Esophagus squamous epithelium (tissue), 5 donors: ENCODE data around the gene TRPV3. TPM values are rescaled to one million over a fixed set of nuclear protein-coding genes. Genes with fewer than 3 reads are reported as not detected.
A peak's percentile ranks its signal among the peaks of the same experiment; 100 is the strongest.

Source experiments
- DNase-seq: peaks from one replicate; lab custom pipeline; 2025; lab: John Stamatoyannopoulos, UW
- H3K27ac ChIP-seq, 4 donors: fragments of 200-600 bp; sonication (generic); one replicate each; pipeline ENCODE4 v1.5.1; 2016 to 2019; ENCODE audit warnings: mild to moderate bottlenecking in 1 of 4
- H3K27me3 ChIP-seq, 4 donors: fragments of 200-600 bp; sonication (generic); 1 replicate in 3 of 4; 2 replicates in 1 of 4; pipeline versions ENCODE4 v1.5.1 to v1.6.0; 2017 to 2021; ENCODE audit warnings: antibody characterized with exemption in 1 of 4
- H3K36me3 ChIP-seq, 3 donors: fragments of 200-600 bp; sonication (generic); one replicate each; pipeline ENCODE4 v1.5.1; 2016 to 2019
- H3K4me1 ChIP-seq, 3 donors: fragments of 200-600 bp; sonication (generic); one replicate each; pipeline ENCODE4 v1.5.1; 2017 to 2019
- H3K4me3 ChIP-seq, 4 donors: fragments of 200-600 bp; sonication (generic); 1 replicate in 3 of 4; 2 replicates in 1 of 4; pipeline ENCODE4 v1.5.1; 2016 to 2019; ENCODE audit warnings: mild to moderate bottlenecking in 2 of 4, moderate library complexity in 1 of 4
- H3K9me3 ChIP-seq, 3 donors: fragments of 200-600 bp; sonication (generic); one replicate each; pipeline ENCODE4 v1.5.1; 2016 to 2019
- CTCF ChIP-seq, 6 experiments: fragments of 450-650 bp in 4 of 6; fragments of 200-600 bp in 2 of 6; sonication (generic) in 2 of 6; IDR thresholded peaks; one replicate each; pipeline ENCODE4 v1.5.1; 2016 to 2019; ENCODE audit warnings: antibody characterized with exemption in 6 of 6, mild to moderate bottlenecking in 4 of 6, moderate library complexity in 4 of 6
- POLR2A ChIP-seq, 4 donors: fragments of 450-650 bp; IDR thresholded peaks; one replicate each; pipeline ENCODE4 v1.6.1; 2017; ENCODE audit warnings: antibody characterized with exemption in 4 of 4, mild to moderate bottlenecking in 4 of 4, moderate library complexity in 3 of 4
- WGBS, 2 donors: methylation state at CpG; one replicate each; pipeline ENCODE4 v1.1.5; 2018; 5-methylcytosine and 5-hydroxymethylcytosine counted together
- intact Hi-C: fragments of 100-400 bp; cut with DNase I; formaldehyde crosslinking; loops from one replicate; pipeline ENCODE4 v1.15.0; 2022
- total RNA-seq, 4 donors: library from RNA; depleted of rRNA; stranded (reverse); fragments of >200 nt; gene quantifications; one replicate each; pipeline ENCODE4 v1.1.0, GENCODE V29; 2016
- donor health status: DM: yes; HTN: yes; CAD: no.

The TRPV3 gene
- total RNA-seq, 4 donors from 2014 or later: 0.76 to 1.8 (median 0.99) TPM; not detected in 1

GRCh38 chr17:3536716-3537115 is 20.9 kb downstream of the TRPV3 start:
- Histone ChIP-seq H3K27ac (no peak overlapping the region), H3K9me3 (no peaks in the 10 kb centered on the region), H3K36me3 (no peaks in the 10 kb centered on the region), H3K4me3 (no peak overlapping the region), H3K27me3 (peaks cover 0 to 38% (median 0%) of the 10 kb centered on the region in 4 donors), H3K4me1 (peaks cover 0 to 16% (median 0%) of the 10 kb centered on the region in 3 donors)
- 66 to 75% methylated on average over 5 of the region's 5 CpGs for WGBS, 2 donors
- TF ChIP-seq POLR2A (IDR thresholded peaks at IDR 0.05): no peak
- no peak for TF ChIP-seq CTCF (IDR thresholded peaks at IDR 0.05)
- intact Hi-C loops: no loop called here
- DNase-seq: no peak

- Histone ChIP-seq H3K4me3 (peak overlapping the region; percentile 8 to 59 (median 30)), H3K36me3 (no peaks in the 10 kb centered on the region), H3K27me3 (peaks cover 0 to 46% (median 0%) of the 10 kb centered on the region in 4 donors), H3K4me1 (peaks cover 0 to 21% (median 0%) of the 10 kb centered on the region in 3 donors), H3K9me3 (no peaks in the 10 kb centered on the region), H3K27ac (peak overlapping the region in 3 of 4 donors; percentile 30 to 49 (median 42))
- TF ChIP-seq CTCF (IDR thresholded peaks at IDR 0.05) (peak; percentile 16 to 74 (median 58)), POLR2A (IDR thresholded peaks at IDR 0.05) (no peak)
- DNase-seq: no peak
- 1% methylated on average over 16 of the region's 44 CpGs; no CpG with 5 or more reads in 1 of the 2 donors for WGBS, 2 donors
- intact Hi-C loops: no loop called here
Measured at GRCh38 chr17:3535253-3535995, 22.2 kb downstream of the TRPV3 start.

GRCh38 chr17:3534881-3535252 is 22.7 kb downstream of the TRPV3 start:
- intact Hi-C loops: no loop called here
- peak overlapping the region in 1 of 4 donors; percentile 30 for H3K27ac ChIP-seq
- no peak for DNase-seq

GRCh38 chr17:3533752-3534151 is 23.9 kb downstream of the TRPV3 start:
- Histone ChIP-seq H3K36me3 (no peaks in the 10 kb centered on the region), H3K27me3 (peaks cover 0 to 46% (median 0%) of the 10 kb centered on the region in 4 donors), H3K27ac (no peak overlapping the region), H3K4me3 (no peak overlapping the region), H3K9me3 (no peaks in the 10 kb centered on the region), H3K4me1 (peaks cover 0 to 35% (median 0%) of the 10 kb centered on the region in 3 donors)
- 82 to 85% methylated on average over 3 to 5 of the region's 5 CpGs for WGBS, 2 donors
- no peak for DNase-seq
- no peak for TF ChIP-seq POLR2A (IDR thresholded peaks at IDR 0.05)
- no peak for TF ChIP-seq CTCF (IDR thresholded peaks at IDR 0.05)
- intact Hi-C loops: no loop called here

More at GRCh38 chr17:3534881-3535252, 22.7 kb downstream of the TRPV3 start:
- peaks cover 0 to 27% (median 0%) of the 10 kb centered on the region in 3 donors for H3K4me1 ChIP-seq
- TF ChIP-seq CTCF (IDR thresholded peaks at IDR 0.05): no peak
- H3K9me3 ChIP-seq: no peaks in the 10 kb centered on the region
- H3K36me3 ChIP-seq: no peaks in the 10 kb centered on the region
- no peak overlapping the region for H3K4me3 ChIP-seq
- H3K27me3 ChIP-seq: peaks cover 0 to 46% (median 0%) of the 10 kb centered on the region in 4 donors
- 5 to 23% methylated on average over 3 of the region's 3 CpGs for WGBS, 2 donors

GRCh38 chr17:3532859-3533142 is 24.8 kb downstream of the TRPV3 start:
- TF ChIP-seq POLR2A (IDR thresholded peaks at IDR 0.05): no peak
- no peak for TF ChIP-seq CTCF (IDR thresholded peaks at IDR 0.05)
- no peaks in the 10 kb centered on the region for H3K9me3 ChIP-seq

More at GRCh38 chr17:3532859-3533142, 24.8 kb downstream of the TRPV3 start:
- 86 to 92% methylated on average over 1 to 3 of the region's 10 CpGs for WGBS, 2 donors
- H3K27me3 ChIP-seq: peaks cover 0 to 46% (median 0%) of the 10 kb centered on the region in 4 donors
- DNase-seq: no peak
- intact Hi-C loops: no loop called here
- H3K4me1 ChIP-seq: peaks cover 0 to 35% (median 0%) of the 10 kb centered on the region in 3 donors
- H3K4me3 ChIP-seq: no peak overlapping the region
- H3K36me3 ChIP-seq: no peaks in the 10 kb centered on the region
- H3K27ac ChIP-seq: no peak overlapping the region
